Keratinocyte (primary cell): ENCODE data around the gene ACSL6. TPM values are rescaled to one million over a fixed set of nuclear protein-coding genes. Genes with fewer than 3 reads are reported as not detected.

Experiments used
- DNase-seq: peaks from one replicate; pipeline ENCODE4 v3.0.0-alpha.2; 2011; ENCODE audit warnings: low read depth, missing footprints, low spot score
- FAIRE-seq: peaks from 2 replicates; lab custom pipeline; 2011; peaks lifted over from hg19 to GRCh38; lab: Jason Lieb, UNC
- H2AFZ ChIP-seq: 2 replicates; pipeline ENCODE4 v1.6.0; 2012; ENCODE audit warnings: low read length, control low read depth, inconsistent platforms; ENCODE audit not compliant: control insufficient read depth
- H3K27ac ChIP-seq: 2 replicates; pipeline ENCODE4 v1.5.1; 2011; ENCODE audit warnings: low read length; ENCODE audit not compliant: control insufficient read depth, insufficient read depth
- H3K27me3 ChIP-seq: 3 replicates; pipeline ENCODE4 v1.6.0; 2011; ENCODE audit warnings: low read length; ENCODE audit not compliant: control insufficient read depth, insufficient read depth; ENCODE audit errors: extremely low read depth
- H3K36me3 ChIP-seq, 2 experiments: 2 replicates in 1 of 2; 3 replicates in 1 of 2; pipeline ENCODE4 v1.5.1; 2011; ENCODE audit warnings: low read length in 2 of 2, mild to moderate bottlenecking in 1 of 2; ENCODE audit not compliant: control insufficient read depth in 2 of 2, insufficient read depth in 2 of 2; ENCODE audit errors: extremely low read depth in 1 of 2
- H3K4me1 ChIP-seq: 3 replicates; pipeline ENCODE4 v1.5.1; 2011; ENCODE audit warnings: low read length; ENCODE audit not compliant: control insufficient read depth, insufficient read depth; ENCODE audit errors: extremely low read depth
- H3K4me2 ChIP-seq: 3 replicates; pipeline ENCODE4 v1.6.0; 2011; ENCODE audit warnings: low read depth, low read length; ENCODE audit not compliant: control insufficient read depth, insufficient read depth; ENCODE audit errors: extremely low read depth
- H3K4me3 ChIP-seq, 3 experiments: fragments of 200-600 bp in 1 of 3; sonication (generic) in 1 of 3; 2 replicates in 2 of 3; 3 replicates in 1 of 3; pipeline ENCODE4 v1.5.1; 2011 to 2016; ENCODE audit warnings: low read length in 3 of 3, mild to moderate bottlenecking in 3 of 3, control low read depth in 2 of 3, inconsistent platforms in 1 of 3, low read depth in 1 of 3, mixed read lengths in 1 of 3, mixed run types in 1 of 3, moderate library complexity in 1 of 3; ENCODE audit not compliant: control insufficient read depth in 2 of 3, insufficient read depth in 2 of 3; ENCODE audit errors: extremely low read depth in 1 of 3
- H3K79me2 ChIP-seq: 2 replicates; pipeline ENCODE4 v1.6.0; 2012; ENCODE audit warnings: low read length; ENCODE audit not compliant: control insufficient read depth, insufficient read depth
- H3K9ac ChIP-seq: 3 replicates; pipeline ENCODE4 v1.6.0; 2011; ENCODE audit warnings: low read length; ENCODE audit not compliant: control insufficient read depth, insufficient read depth; ENCODE audit errors: extremely low read depth
- H3K9me1 ChIP-seq: 3 replicates; pipeline ENCODE4 v1.6.0; 2011; ENCODE audit warnings: low read length; ENCODE audit not compliant: control insufficient read depth, insufficient read depth; ENCODE audit errors: extremely low read depth
- H3K9me3 ChIP-seq: 2 replicates; pipeline ENCODE4 v1.5.1; 2012; ENCODE audit warnings: low read depth, low read length; ENCODE audit not compliant: control insufficient read depth
- H4K20me1 ChIP-seq: 3 replicates; pipeline ENCODE4 v1.6.0; 2011; ENCODE audit warnings: low read length; ENCODE audit not compliant: control insufficient read depth, insufficient read depth; ENCODE audit errors: extremely low read depth
- CTCF ChIP-seq, 3 experiments: IDR thresholded peaks in 1 of 3; conservative IDR thresholded peaks in 1 of 3; optimal IDR thresholded peaks in 1 of 3; 2 replicates in 2 of 3; 3 replicates in 1 of 3; pipeline versions ENCODE3 to v1.5.1; 2011; ENCODE audit warnings: low read length in 3 of 3, mild to moderate bottlenecking in 3 of 3, moderate library complexity in 2 of 3, control low read depth in 1 of 3, inconsistent platforms in 1 of 3; ENCODE audit not compliant: insufficient read depth in 2 of 3; ENCODE audit errors: extremely low read depth in 1 of 3
- EZH2 ChIP-seq: IDR thresholded peaks from one replicate; pipeline ENCODE4 v1.6.1; 2012; ENCODE audit warnings: inconsistent platforms, mild to moderate bottlenecking, low read length, moderate library complexity
- dilution Hi-C: fragments of 300-500 bp; cut with MboI; formaldehyde crosslinking; loops from one replicate; pipeline ENCODE4 v1.7.0; 2020; ENCODE audit warnings: low sequenced_read_pairs; ENCODE audit not compliant: extremely low pct_ligation_motif_present
- polyA plus RNA-seq, 5 experiments: library from polyadenylated mRNA; depleted of rRNA in 3 of 5; stranded (reverse) in 3 of 5; stranded (forward) in 1 of 5; unstranded in 1 of 5; fragments of >200 nt; gene quantifications; 1 replicate in 1 of 5; 2 replicates in 3 of 5; 3 replicates in 1 of 5; pipeline versions ENCODE4 v1.2.1 to v1.2.3, GENCODE V29; 2011 to 2012; ENCODE audit warnings: missing spikeins in 2 of 5, low read depth in 1 of 5, low replicate concordance in 1 of 5

The ACSL6 gene
- polyA plus RNA-seq, 1 donor (not counting 4 experiments of a cell fraction or from before 2014, with no cell fraction given): 0.18 TPM

- dilution Hi-C loops: no loop called here
- DNase-seq: no peak
- no peak overlapping the region for H3K4me2 ChIP-seq
These were observed 20.7 kb downstream of the ACSL6 start for GRCh38 chr5:131990716-131991115.

GRCh38 chr5:131988601-131989000, 22.9 kb downstream of the ACSL6 start:
- Histone ChIP-seq H3K4me2 (no peak overlapping the region), H4K20me1 (no peaks in the 10 kb centered on the region), H3K27ac (no peak overlapping the region), H3K9me1 (no peaks in the 10 kb centered on the region), H3K9ac (no peak overlapping the region), H3K4me3 (no peak overlapping the region), H3K4me1 (no peaks in the 10 kb centered on the region), H2AFZ (no peak overlapping the region), H3K79me2 (no peaks in the 10 kb centered on the region), H3K27me3 (peaks cover 13% of the 10 kb centered on the region), H3K36me3 (no peaks in the 10 kb centered on the region), H3K9me3 (no peaks in the 10 kb centered on the region)
- FAIRE-seq (no peak), DNase-seq (no peak)
- dilution Hi-C loops: no loop called here
- TF ChIP-seq CTCF (optimal IDR thresholded peaks at IDR 0.05 in 1 of 3, IDR thresholded peaks at IDR 0.05 in 1 of 3, conservative IDR thresholded peaks at IDR 0.05 in 1 of 3; ENCODE audit: extremely low read depth in 1 of 3, insufficient read depth in 2 of 3, low read length in 3 of 3) (no peak), EZH2 (no peak)

More at GRCh38 chr5:131990716-131991115, 20.7 kb downstream of the ACSL6 start:
- H3K9me1 ChIP-seq: no peaks in the 10 kb centered on the region
- H3K9ac ChIP-seq: no peak overlapping the region
- no peaks in the 10 kb centered on the region for H3K9me3 ChIP-seq
- H3K27ac ChIP-seq: no peak overlapping the region
- no peaks in the 10 kb centered on the region for H3K4me1 ChIP-seq
- no peaks in the 10 kb centered on the region for H3K79me2 ChIP-seq
- H3K27me3 ChIP-seq: peaks cover 13% of the 10 kb centered on the region
- H3K36me3 ChIP-seq: no peaks in the 10 kb centered on the region
- FAIRE-seq: no peak
- H2AFZ ChIP-seq: no peak overlapping the region
- no peak for TF ChIP-seq EZH2
- TF ChIP-seq CTCF (optimal IDR thresholded peaks at IDR 0.05 in 1 of 3, IDR thresholded peaks at IDR 0.05 in 1 of 3, conservative IDR thresholded peaks at IDR 0.05 in 1 of 3; ENCODE audit: extremely low read depth in 1 of 3, insufficient read depth in 2 of 3, low read length in 3 of 3): no peak
- no peaks in the 10 kb centered on the region for H4K20me1 ChIP-seq
- H3K4me3 ChIP-seq: no peak overlapping the region
